ENCODE measurements around the gene CELF4. TPM values are rescaled to one million over a fixed set of nuclear protein-coding genes. Genes with fewer than 3 reads are reported as not detected.

Gene CELF4
- total and polyA plus RNA-seq, 2 donors (not counting 3 experiments of a cell fraction or from before 2014, with no cell fraction given), result not detected

- no peaks in the 10 kb centered on the region for H3K4me1 ChIP-seq (ENCODE audit: control insufficient read depth, extremely low read depth, insufficient read depth, low read length)
- BruUV-seq (replicated peaks), result no TSS peak
- no peaks in the 10 kb centered on the region for H3K36me3 ChIP-seq (ENCODE audit: control insufficient read depth in 2 of 2, extremely low read depth in 1 of 2, insufficient read depth in 2 of 2, low read length in 2 of 2)
- no peak overlapping the region for H3K9ac ChIP-seq (replicated peaks; ENCODE audit: extremely low read depth, insufficient read depth, low read length)
- dilution Hi-C loops (cut with MboI; ENCODE audit: extremely low pct_ligation_motif_present, low sequenced_read_pairs) (no loop called here), intact Hi-C loops (cut with micrococcal nuclease) (no loop called here)
- no peak overlapping the region for H3K27ac ChIP-seq (ENCODE audit: insufficient read depth, low read depth, low read length)
- no peaks in the 10 kb centered on the region for H3K79me2 ChIP-seq (ENCODE audit: control insufficient read depth, insufficient read depth, low read length)
- H4K20me1 ChIP-seq (replicated peaks; ENCODE audit: control insufficient read depth, extremely low read depth, insufficient read depth, low read length), result no peaks in the 10 kb centered on the region
- no peaks in the 10 kb centered on the region for H3K9me1 ChIP-seq (replicated peaks; ENCODE audit: control insufficient read depth, extremely low read depth, insufficient read depth, low read length)
- TF ChIP-seq POLR2AphosphoS5 (IDR thresholded peaks at IDR 0.05; ENCODE audit: insufficient read depth, low read depth, low read length) (no peak), EZH2 (IDR thresholded peaks at IDR 0.05; ENCODE audit: borderline replicate concordance, low read depth, low read length, severe bottlenecking) (no peak), POLR2A (IDR thresholded peaks at IDR 0.05; ENCODE audit: low read depth, low read length) (no peak), FOS (IDR thresholded peaks at IDR 0.05; ENCODE audit: borderline replicate concordance, insufficient read depth, low read length) (no peak), MYC (IDR thresholded peaks at IDR 0.05; ENCODE audit: low read depth, low read length) (no peak)
- H3K4me2 ChIP-seq (ENCODE audit: insufficient read depth, low read length), result no peak overlapping the region
- H3K9me3 ChIP-seq (replicated peaks; ENCODE audit: control insufficient read depth, insufficient read depth, low read length), result no peaks in the 10 kb centered on the region
- ChIA-PET POLR2A (no interaction called here), CTCF (no interaction called here)
- no peak for DNase-seq (ENCODE audit: low read depth, low spot score)
- FAIRE-seq, result no peak
- no peak overlapping the region for H3K4me3 ChIP-seq (replicated peaks in 1 of 3; ENCODE audit: insufficient read depth in 1 of 3, low read depth in 1 of 3, low read length in 3 of 3)
- no peak overlapping the region for H2AFZ ChIP-seq (ENCODE audit: low read depth, low read length)
- no peaks in the 10 kb centered on the region for H3K27me3 ChIP-seq (ENCODE audit: control insufficient read depth in 2 of 2, insufficient read depth in 2 of 2, low read length in 2 of 2)
Observed at GRCh38 chr18:37584952-37585695, 19.5 kb upstream of the CELF4 start.

GRCh38 chr18:37584217-37584616 lies 18.6 kb upstream of the CELF4 start:
- intact Hi-C loops (cut with micrococcal nuclease) (no loop called here), dilution Hi-C loops (cut with MboI; ENCODE audit: extremely low pct_ligation_motif_present, low sequenced_read_pairs) (no loop called here)
- H2AFZ ChIP-seq (ENCODE audit: low read depth, low read length), result no peak overlapping the region

More at GRCh38 chr18:37584217-37584616, 18.6 kb upstream of the CELF4 start:
- Histone ChIP-seq H3K27me3 (ENCODE audit: control insufficient read depth in 2 of 2, insufficient read depth in 2 of 2, low read length in 2 of 2) (no peaks in the 10 kb centered on the region), H3K9ac (replicated peaks; ENCODE audit: extremely low read depth, insufficient read depth, low read length) (no peak overlapping the region), H3K9me3 (replicated peaks; ENCODE audit: control insufficient read depth, insufficient read depth, low read length) (no peaks in the 10 kb centered on the region), H3K36me3 (ENCODE audit: control insufficient read depth in 2 of 2, extremely low read depth in 1 of 2, insufficient read depth in 2 of 2, low read length in 2 of 2) (no peaks in the 10 kb centered on the region), H3K9me1 (replicated peaks; ENCODE audit: control insufficient read depth, extremely low read depth, insufficient read depth, low read length) (no peaks in the 10 kb centered on the region), H3K4me2 (ENCODE audit: insufficient read depth, low read length) (no peak overlapping the region), H4K20me1 (replicated peaks; ENCODE audit: control insufficient read depth, extremely low read depth, insufficient read depth, low read length) (no peaks in the 10 kb centered on the region), H3K4me3 (replicated peaks in 1 of 3; ENCODE audit: insufficient read depth in 1 of 3, low read depth in 1 of 3, low read length in 3 of 3) (no peak overlapping the region), H3K27ac (ENCODE audit: insufficient read depth, low read depth, low read length) (no peak overlapping the region), H3K4me1 (ENCODE audit: control insufficient read depth, extremely low read depth, insufficient read depth, low read length) (no peaks in the 10 kb centered on the region), H3K79me2 (ENCODE audit: control insufficient read depth, insufficient read depth, low read length) (no peaks in the 10 kb centered on the region)
- no peak for TF ChIP-seq MAX (IDR thresholded peaks at IDR 0.05; ENCODE audit: insufficient read depth, insufficient read length)
- no peak for TF ChIP-seq EZH2 (IDR thresholded peaks at IDR 0.05; ENCODE audit: borderline replicate concordance, low read depth, low read length, severe bottlenecking)
- no peak for TF ChIP-seq MYC (IDR thresholded peaks at IDR 0.05; ENCODE audit: low read depth, low read length)
- TF ChIP-seq JUN (IDR thresholded peaks at IDR 0.05; ENCODE audit: borderline replicate concordance, insufficient read depth, insufficient read length, low read depth), result no peak
- TF ChIP-seq CTCF (IDR thresholded peaks at IDR 0.05; ENCODE audit: extremely low read depth in 1 of 2, insufficient read depth in 1 of 2, low read depth in 1 of 2, low read length in 2 of 2), result no peak
- TF ChIP-seq GATA2 (IDR thresholded peaks at IDR 0.05; ENCODE audit: insufficient read depth, insufficient read length, low read depth, low read length), result no peak
- no peak for TF ChIP-seq POLR2A (IDR thresholded peaks at IDR 0.05; ENCODE audit: low read depth, low read length)
- no peak for TF ChIP-seq POLR2AphosphoS5 (IDR thresholded peaks at IDR 0.05; ENCODE audit: insufficient read depth, low read depth, low read length)
- TF ChIP-seq FOS (IDR thresholded peaks at IDR 0.05; ENCODE audit: borderline replicate concordance, insufficient read depth, low read length), result no peak
- ChIA-PET POLR2A (no interaction called here), CTCF (no interaction called here)
- DNase-seq (ENCODE audit: low read depth, low spot score), result no peak
- BruUV-seq (replicated peaks), result no TSS peak
- no peak for FAIRE-seq
